Upper lobe of left lung (tissue), 6 donors: Measurements from ENCODE around the gene SLC25A6. TPM values are rescaled to one million over a fixed set of nuclear protein-coding genes. Genes with fewer than 3 reads are reported as not detected.

Source experiments
- ATAC-seq, 2 donors: fragments of 200-7000 bp; cut with Tn5 transposase; one replicate each; pipeline ENCODE4 v1.9.1; 2022; ENCODE audit warnings: mild to moderate bottlenecking in 2 of 2, moderate library complexity in 2 of 2; ENCODE audit not compliant: low FRiP score in 2 of 2
- DNase-seq, 2 donors: peaks; one replicate each; pipeline ENCODE4 v3.0.0-alpha.2; 2019 to 2020
- H3K27ac ChIP-seq, 4 donors: fragments of 200-600 bp; sonication (generic); one replicate each; pipeline ENCODE4 v1.5.1; 2016 to 2019
- H3K27me3 ChIP-seq, 4 donors: fragments of 200-600 bp; sonication (generic); one replicate each; pipeline ENCODE4 v1.5.1; 2017 to 2019
- H3K36me3 ChIP-seq, 4 donors: fragments of 200-600 bp; sonication (generic); one replicate each; pipeline ENCODE4 v1.5.1; 2016 to 2019
- H3K4me1 ChIP-seq, 4 donors: fragments of 200-600 bp; sonication (generic); one replicate each; pipeline ENCODE4 v1.5.1; 2018 to 2019
- H3K4me3 ChIP-seq, 4 donors: fragments of 200-600 bp; sonication (generic); one replicate each; pipeline ENCODE4 v1.5.1; 2017 to 2019; ENCODE audit warnings: mild to moderate bottlenecking in 2 of 4, moderate library complexity in 1 of 4
- H3K9me3 ChIP-seq, 4 donors: fragments of 200-600 bp; sonication (generic); one replicate each; pipeline ENCODE4 v1.5.1; 2018 to 2019
- EP300 ChIP-seq, 4 donors: sonication (generic); formaldehyde crosslinking; IDR thresholded peaks; one replicate each; pipeline ENCODE4 v1.5.1; 2017; ENCODE audit warnings: antibody characterized with exemption in 4 of 4, control low read depth in 2 of 4
- POLR2A ChIP-seq, 4 donors: fragments of 450-650 bp; IDR thresholded peaks; one replicate each; pipeline ENCODE4 v1.5.1; 2016 to 2017; ENCODE audit warnings: antibody characterized with exemption in 4 of 4, mild to moderate bottlenecking in 2 of 4
- POLR2AphosphoS5 ChIP-seq, 2 donors: sonication (generic); formaldehyde crosslinking; IDR thresholded peaks; one replicate each; pipeline ENCODE4 v1.5.1; 2017; ENCODE audit warnings: antibody characterized with exemption in 2 of 2
- WGBS, 2 donors: methylation state at CpG; one replicate each; pipeline ENCODE4 v1.1.5; 2017 to 2018; 5-methylcytosine and 5-hydroxymethylcytosine counted together
- total RNA-seq, 6 donors: library from RNA; depleted of rRNA in 4 of 6; stranded (reverse); fragments of >200 nt in 4 of 6; gene quantifications; one replicate each; pipeline versions ENCODE4 v1.1.0 to v1.2.1, GENCODE V29; 2016 to 2021
- TF ChIP-seq, protein P1 (sequence below), 6 experiments: fragments of 450-650 bp in 4 of 6; fragments of 200-600 bp in 2 of 6; sonication (generic) in 2 of 6; IDR thresholded peaks; one replicate each; pipeline ENCODE4 v1.5.1; 2016 to 2019; ENCODE audit warnings: antibody characterized with exemption in 6 of 6
- donor health status: DM: no; HTN: no; CAD: no; lungs with moderate emphysema.
- donor health status: DM: no; HTN: yes; CAD: no; lungs with severe emphysema.

The SLC25A6 gene
- total RNA-seq, 6 donors from 2014 or later: 158 to 460 (median 285) TPM

GRCh38 chrX:1390621-1391369 lies 1.1 kb downstream of the SLC25A6 start:
- H3K36me3 ChIP-seq: peaks cover 39 to 53% (median 51%) of the 10 kb centered on the region in 4 donors
- DNase-seq (peak in 1 of 2 donors; percentile 20), ATAC-seq (no peak)
- TF ChIP-seq POLR2AphosphoS5 (IDR thresholded peaks at IDR 0.05): no peak
- TF ChIP-seq POLR2A (IDR thresholded peaks at IDR 0.05): no peak
- TF ChIP-seq EP300 (IDR thresholded peaks at IDR 0.05): no peak
- TF ChIP-seq, protein P1, sequence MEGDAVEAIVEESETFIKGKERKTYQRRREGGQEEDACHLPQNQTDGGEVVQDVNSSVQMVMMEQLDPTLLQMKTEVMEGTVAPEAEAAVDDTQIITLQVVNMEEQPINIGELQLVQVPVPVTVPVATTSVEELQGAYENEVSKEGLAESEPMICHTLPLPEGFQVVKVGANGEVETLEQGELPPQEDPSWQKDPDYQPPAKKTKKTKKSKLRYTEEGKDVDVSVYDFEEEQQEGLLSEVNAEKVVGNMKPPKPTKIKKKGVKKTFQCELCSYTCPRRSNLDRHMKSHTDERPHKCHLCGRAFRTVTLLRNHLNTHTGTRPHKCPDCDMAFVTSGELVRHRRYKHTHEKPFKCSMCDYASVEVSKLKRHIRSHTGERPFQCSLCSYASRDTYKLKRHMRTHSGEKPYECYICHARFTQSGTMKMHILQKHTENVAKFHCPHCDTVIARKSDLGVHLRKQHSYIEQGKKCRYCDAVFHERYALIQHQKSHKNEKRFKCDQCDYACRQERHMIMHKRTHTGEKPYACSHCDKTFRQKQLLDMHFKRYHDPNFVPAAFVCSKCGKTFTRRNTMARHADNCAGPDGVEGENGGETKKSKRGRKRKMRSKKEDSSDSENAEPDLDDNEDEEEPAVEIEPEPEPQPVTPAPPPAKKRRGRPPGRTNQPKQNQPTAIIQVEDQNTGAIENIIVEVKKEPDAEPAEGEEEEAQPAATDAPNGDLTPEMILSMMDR (IDR thresholded peaks at IDR 0.05): no peak
- H3K27me3 ChIP-seq: no peaks in the 10 kb centered on the region
- H3K4me3 ChIP-seq: peak overlapping the region; percentile 91 to 100 (median 97)
- 51 to 55% methylated on average over 30 of the region's 30 CpGs for WGBS, 2 donors
- peaks cover 27 to 47% (median 35%) of the 10 kb centered on the region in 4 donors for H3K4me1 ChIP-seq
- H3K9me3 ChIP-seq: no peaks in the 10 kb centered on the region
- peak overlapping the region; percentile 93 to 99 (median 98) for H3K27ac ChIP-seq

DNA sequence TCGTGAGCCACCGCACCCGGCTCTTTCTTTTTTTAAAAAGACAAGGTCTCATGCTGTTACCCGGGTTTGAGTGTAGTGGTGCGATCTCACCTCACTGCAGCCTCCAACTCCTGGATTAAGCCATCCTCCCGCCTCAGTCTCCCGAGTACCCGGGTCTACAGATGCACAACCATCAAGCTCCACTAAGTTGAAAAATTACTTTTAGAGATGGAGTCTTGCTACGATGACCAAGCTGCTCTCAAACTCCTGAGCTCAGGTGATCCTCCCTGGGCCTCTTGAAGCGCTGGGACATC lies 2.0 kb downstream of the SLC25A6 start:
- no peak for ATAC-seq
- no peaks in the 10 kb centered on the region for H3K9me3 ChIP-seq
- TF ChIP-seq, protein P1 (IDR thresholded peaks at IDR 0.05): no peak
- TF ChIP-seq EP300 (IDR thresholded peaks at IDR 0.05) (no peak), POLR2AphosphoS5 (IDR thresholded peaks at IDR 0.05) (no peak), POLR2A (IDR thresholded peaks at IDR 0.05) (no peak)
- DNase-seq: no peak
- H3K27ac ChIP-seq: no peak overlapping the region
- peaks cover 45 to 62% (median 60%) of the 10 kb centered on the region in 4 donors for H3K36me3 ChIP-seq
- WGBS, 2 donors: 93 to 96% methylated on average over 10 of the region's 10 CpGs
- H3K27me3 ChIP-seq: no peaks in the 10 kb centered on the region
- H3K4me1 ChIP-seq: peaks cover 27 to 47% (median 35%) of the 10 kb centered on the region in 4 donors
- peak overlapping the region in 1 of 4 donors; percentile 94 for H3K4me3 ChIP-seq

- peaks cover 45 to 67% (median 65%) of the 10 kb centered on the region in 4 donors for H3K36me3 ChIP-seq
- H3K27ac ChIP-seq: no peak overlapping the region
- H3K4me1 ChIP-seq: peaks cover 27 to 47% (median 35%) of the 10 kb centered on the region in 4 donors
- 92 to 93% methylated on average over 51 of the region's 51 CpGs for WGBS, 2 donors
- ATAC-seq (no peak), DNase-seq (peak; percentile 20 to 85)
- no peaks in the 10 kb centered on the region for H3K27me3 ChIP-seq
- TF ChIP-seq POLR2AphosphoS5 (IDR thresholded peaks at IDR 0.05) (no peak), EP300 (IDR thresholded peaks at IDR 0.05) (no peak), POLR2A (IDR thresholded peaks at IDR 0.05) (no peak)
- TF ChIP-seq, protein P1 (IDR thresholded peaks at IDR 0.05): no peak
- no peaks in the 10 kb centered on the region for H3K9me3 ChIP-seq
- H3K4me3 ChIP-seq: no peak overlapping the region
These were observed 2.5 kb downstream of the SLC25A6 start for GRCh38 chrX:1389181-1389992.

GRCh38 chrX:1388651-1389050 lies 3.3 kb downstream of the SLC25A6 start:
- H3K36me3 ChIP-seq: peaks cover 45 to 75% (median 69%) of the 10 kb centered on the region in 4 donors
- no peak overlapping the region for H3K4me3 ChIP-seq
- DNase-seq (no peak), ATAC-seq (no peak)
- no peak overlapping the region for H3K27ac ChIP-seq
- 73 to 91% methylated on average over 4 of the region's 4 CpGs for WGBS, 2 donors
- TF ChIP-seq, protein P1 (IDR thresholded peaks at IDR 0.05): no peak
- TF ChIP-seq POLR2AphosphoS5 (IDR thresholded peaks at IDR 0.05) (no peak), POLR2A (IDR thresholded peaks at IDR 0.05) (no peak), EP300 (IDR thresholded peaks at IDR 0.05) (no peak)
- peaks cover 27 to 42% (median 31%) of the 10 kb centered on the region in 4 donors for H3K4me1 ChIP-seq
- no peaks in the 10 kb centered on the region for H3K27me3 ChIP-seq
- no peaks in the 10 kb centered on the region for H3K9me3 ChIP-seq
